Measurements from ENCODE around the gene CCDC192. TPM values are rescaled to one million over a fixed set of nuclear protein-coding genes. Genes with fewer than 3 reads are reported as not detected.

Gene CCDC192
- total RNA-seq, 4 donors from 2014 or later, result 1.0 to 2.3 (median 1.1) TPM; not detected in 1

DNA sequence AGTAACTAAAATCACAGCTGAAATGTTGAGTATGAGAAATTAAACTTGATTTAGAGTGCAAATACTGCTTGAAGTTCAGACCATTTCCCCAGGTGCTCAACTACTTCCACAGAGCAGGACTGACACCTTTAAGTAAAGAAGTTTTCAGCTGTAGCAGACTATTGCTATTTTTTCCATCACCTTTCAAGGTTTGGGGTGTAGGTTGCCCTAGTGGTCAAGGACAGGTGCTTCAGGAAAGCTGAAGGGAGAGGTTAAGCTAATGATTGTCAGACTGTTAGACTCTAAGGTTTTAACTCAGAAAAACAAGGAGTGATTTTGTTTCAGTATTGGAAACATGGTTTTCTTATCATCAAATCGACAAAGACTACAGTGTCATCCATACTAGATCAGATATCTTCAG lies 162.1 kb downstream of the CCDC192 start:
- TF ChIP-seq, protein P1, sequence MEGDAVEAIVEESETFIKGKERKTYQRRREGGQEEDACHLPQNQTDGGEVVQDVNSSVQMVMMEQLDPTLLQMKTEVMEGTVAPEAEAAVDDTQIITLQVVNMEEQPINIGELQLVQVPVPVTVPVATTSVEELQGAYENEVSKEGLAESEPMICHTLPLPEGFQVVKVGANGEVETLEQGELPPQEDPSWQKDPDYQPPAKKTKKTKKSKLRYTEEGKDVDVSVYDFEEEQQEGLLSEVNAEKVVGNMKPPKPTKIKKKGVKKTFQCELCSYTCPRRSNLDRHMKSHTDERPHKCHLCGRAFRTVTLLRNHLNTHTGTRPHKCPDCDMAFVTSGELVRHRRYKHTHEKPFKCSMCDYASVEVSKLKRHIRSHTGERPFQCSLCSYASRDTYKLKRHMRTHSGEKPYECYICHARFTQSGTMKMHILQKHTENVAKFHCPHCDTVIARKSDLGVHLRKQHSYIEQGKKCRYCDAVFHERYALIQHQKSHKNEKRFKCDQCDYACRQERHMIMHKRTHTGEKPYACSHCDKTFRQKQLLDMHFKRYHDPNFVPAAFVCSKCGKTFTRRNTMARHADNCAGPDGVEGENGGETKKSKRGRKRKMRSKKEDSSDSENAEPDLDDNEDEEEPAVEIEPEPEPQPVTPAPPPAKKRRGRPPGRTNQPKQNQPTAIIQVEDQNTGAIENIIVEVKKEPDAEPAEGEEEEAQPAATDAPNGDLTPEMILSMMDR (IDR thresholded peaks at IDR 0.05; ENCODE audit: low read depth), result no peak

DNA sequence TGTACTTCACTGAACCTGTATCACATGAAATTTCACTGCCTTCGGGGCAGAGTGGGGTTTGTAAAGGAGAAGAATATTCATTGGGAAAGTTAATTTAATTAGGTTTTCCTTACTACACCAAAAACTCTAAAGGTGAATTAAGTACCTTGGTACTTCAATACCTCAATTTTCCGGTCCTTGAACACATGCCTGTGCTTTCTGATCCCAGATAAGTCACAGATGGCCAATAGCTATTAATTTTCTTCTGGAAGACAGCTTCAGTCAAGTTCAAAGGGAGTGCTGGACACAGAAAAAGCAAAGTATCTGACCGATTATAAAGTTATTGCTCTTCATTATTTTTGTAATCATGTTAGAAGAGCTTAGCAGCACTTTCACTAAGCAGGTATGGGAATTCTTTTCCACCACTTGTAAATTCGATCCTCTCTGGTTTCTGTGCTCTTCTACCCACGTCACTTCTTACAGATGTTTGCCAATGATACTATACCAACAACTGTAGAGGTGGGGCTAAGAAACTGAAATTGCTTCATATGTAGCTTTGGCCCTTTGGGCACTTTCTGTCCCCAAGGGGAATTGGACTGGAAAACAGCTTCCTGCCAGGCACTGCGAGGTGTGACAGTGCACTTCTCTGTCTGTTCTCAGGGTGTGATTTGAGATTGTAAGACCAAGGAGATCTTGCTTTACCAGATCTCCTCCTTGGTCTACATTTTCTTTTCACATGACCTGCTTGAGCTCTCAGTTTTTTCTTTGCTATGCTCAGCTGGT lies 164.0 kb downstream of the CCDC192 start:
- TF ChIP-seq, protein P1 (IDR thresholded peaks at IDR 0.05; ENCODE audit: low read depth), result no peak

DNA sequence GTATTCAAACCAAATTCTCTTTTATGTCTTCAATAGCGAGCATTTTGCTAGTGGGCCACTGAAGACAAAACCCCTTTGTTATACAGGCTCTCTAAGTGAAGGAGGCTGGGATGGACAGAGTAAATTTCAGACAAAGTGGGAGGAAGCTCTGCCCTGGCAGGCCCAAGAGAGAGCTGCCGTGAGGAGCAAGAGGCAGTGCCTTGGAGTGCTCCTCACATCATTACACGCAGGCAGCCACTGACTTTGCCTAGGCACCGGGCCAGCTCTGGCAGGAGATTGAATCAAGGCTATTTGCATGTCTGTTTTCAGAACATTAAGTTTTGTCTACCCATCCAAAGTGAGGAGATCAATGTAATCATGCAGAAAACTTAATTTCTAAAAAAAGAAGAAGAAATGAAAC lies 167.7 kb downstream of the CCDC192 start:
- TF ChIP-seq, protein P1 (IDR thresholded peaks at IDR 0.05; ENCODE audit: low read depth), result no peak

DNA sequence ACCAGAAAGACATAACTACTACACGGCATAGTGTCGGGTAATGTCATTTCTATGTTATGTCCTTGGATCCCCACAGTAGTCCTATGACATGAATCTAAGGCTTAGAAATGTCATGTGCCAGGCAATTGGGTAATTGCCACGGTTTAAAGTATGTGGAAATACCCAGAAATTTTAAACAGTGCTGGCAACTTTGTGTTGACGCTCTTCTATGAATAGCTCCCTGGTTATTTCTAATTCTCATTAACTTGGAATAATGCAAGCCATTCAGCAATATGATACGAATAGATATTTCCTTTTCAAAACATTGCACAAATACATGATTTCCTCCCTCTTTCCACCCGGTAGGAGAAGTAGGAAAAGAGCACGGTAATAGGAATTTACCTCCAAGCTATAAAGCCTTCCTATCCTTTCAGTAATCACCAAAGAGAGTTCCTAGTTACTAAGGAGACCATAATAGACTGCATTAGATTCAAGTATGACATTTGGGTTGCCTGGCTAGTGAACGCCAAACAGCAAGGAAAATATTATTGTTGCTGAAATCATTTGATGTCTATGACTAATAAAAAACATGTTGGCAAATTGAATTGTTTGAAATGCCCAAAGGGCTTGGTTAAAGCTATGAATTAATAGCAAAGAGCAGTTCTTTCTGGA lies 168.4 kb downstream of the CCDC192 start:
- TF ChIP-seq, protein P1 (IDR thresholded peaks at IDR 0.05; ENCODE audit: low read depth), result no peak

DNA sequence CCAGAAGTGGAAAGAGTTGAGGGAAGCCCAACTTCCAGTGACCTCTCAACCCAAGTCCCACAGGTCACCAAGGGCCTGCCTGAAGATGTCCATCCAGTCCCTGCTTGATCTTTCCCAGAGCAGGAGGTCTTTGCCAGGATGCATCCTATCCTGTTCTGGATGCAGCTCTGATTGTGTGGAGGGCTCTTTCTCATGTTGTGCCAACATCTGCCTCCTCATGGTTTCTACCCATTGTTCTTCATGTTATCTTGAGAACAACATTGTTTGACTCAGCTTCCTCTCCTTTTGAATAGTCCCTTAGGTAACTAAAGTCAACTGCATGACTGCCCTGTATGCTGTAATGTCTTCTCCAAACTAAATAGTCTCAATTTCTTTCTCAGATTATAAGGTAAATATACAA lies 169.3 kb downstream of the CCDC192 start:
- TF ChIP-seq, protein P1 (IDR thresholded peaks at IDR 0.05; ENCODE audit: low read depth), result no peak

DNA sequence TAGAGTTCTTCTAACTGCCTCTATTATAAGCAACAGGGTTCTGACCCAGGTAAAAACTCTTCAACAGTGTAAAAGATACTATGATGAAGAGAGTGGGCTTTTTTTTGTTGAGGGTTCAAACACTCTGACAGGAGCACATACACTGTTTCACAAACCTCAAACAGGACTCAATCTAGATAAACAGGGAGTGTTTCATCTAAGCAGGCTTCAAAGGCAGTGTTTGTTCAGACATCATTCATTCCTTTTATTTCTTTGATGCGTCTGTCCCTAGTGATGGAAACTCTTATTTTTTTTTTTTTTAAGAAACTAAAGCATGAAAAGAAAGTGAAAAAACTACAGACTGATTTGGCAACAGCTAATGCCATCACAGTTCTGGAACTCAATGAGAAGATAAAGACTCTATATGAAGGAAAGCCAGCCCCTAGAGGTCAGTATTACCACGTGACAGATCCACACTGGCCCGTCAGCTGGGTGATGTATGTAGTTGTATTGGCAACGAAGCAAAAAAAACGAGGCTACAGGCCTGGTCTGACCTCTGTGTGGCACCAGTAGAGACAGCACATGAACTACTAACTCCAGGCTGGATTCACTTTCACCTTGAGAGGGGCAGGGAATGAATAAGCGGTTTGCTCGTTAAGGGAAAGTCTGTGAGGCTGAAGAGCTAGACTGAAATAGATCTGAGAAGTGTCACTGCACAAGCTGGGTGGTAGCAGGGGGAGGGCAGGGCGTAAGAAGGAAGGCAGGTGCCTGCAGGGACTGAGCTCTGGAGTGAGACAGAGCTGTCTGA lies 172.2 kb downstream of the CCDC192 start:
- TF ChIP-seq, protein P1 (IDR thresholded peaks at IDR 0.05; ENCODE audit: low read depth), result no peak

DNA sequence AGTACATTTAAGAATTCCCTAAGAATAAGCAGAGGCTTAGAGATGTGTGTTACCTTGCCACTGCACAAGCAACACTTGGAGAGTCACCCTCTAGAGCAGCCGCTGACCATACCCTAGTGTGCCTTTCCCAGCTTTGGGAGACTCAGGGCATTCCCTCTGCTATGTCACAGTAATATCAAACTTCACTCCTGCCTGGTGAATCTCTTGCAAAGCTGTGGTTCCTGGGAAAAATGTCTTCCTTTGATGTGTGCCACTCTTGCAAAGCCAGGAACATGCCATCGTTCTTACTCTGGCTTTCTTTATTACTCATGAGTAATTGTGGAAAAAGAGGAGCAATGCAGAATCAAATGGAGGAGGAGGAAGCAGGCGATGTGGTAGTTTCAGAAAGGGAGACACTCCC lies 173.2 kb downstream of the CCDC192 start:
- TF ChIP-seq, protein P1 (IDR thresholded peaks at IDR 0.05; ENCODE audit: low read depth), result no peak
